ENCODE data around the gene IL5RA. TPM values are rescaled to one million over a fixed set of nuclear protein-coding genes. Genes with fewer than 3 reads are reported as not detected.

The IL5RA gene
- total RNA-seq, 1 experiment from 2014 or later = not detected

- BruUV-seq (replicated peaks) = no TSS peak
- no peak overlapping the region for H3K27ac ChIP-seq (ENCODE audit: low read depth, low read length, poor library complexity, severe bottlenecking)
- DNase-seq (ENCODE audit: low spot score) = no peak
- POLR2A ChIA-PET (ENCODE audit: low non-redundant PET) = no interaction called here
- H3K9me3 ChIP-seq (ENCODE audit: low read depth, low read length, poor library complexity, severe bottlenecking) = no peaks in the 10 kb centered on the region
- CTCF ChIA-PET = interaction anchor here (0.7 kb wide), 1 partner anchor 962 kb away, joined by 6 read pairs; no protein-coding TSS in a partner anchor
- no peaks in the 10 kb centered on the region for H3K36me3 ChIP-seq (ENCODE audit: insufficient read depth, low read length, poor library complexity, severe bottlenecking)
- no peaks in the 10 kb centered on the region for H3K27me3 ChIP-seq (replicated peaks; ENCODE audit: insufficient read depth, low read depth, low read length, poor library complexity)
- TF ChIP-seq CTCF (conservative IDR thresholded peaks at IDR 0.05; ENCODE audit: low read depth, low read length) (no peak), EZH2 (IDR thresholded peaks at IDR 0.05; ENCODE audit: borderline replicate concordance, low read depth, low read length, poor library complexity, severe bottlenecking) (no peak)
- H3K4me3 ChIP-seq (ENCODE audit: low read depth, low read length, poor library complexity, severe bottlenecking) = no peak overlapping the region
- no peaks in the 10 kb centered on the region for H3K4me1 ChIP-seq (ENCODE audit: insufficient read depth, low read length, poor library complexity, severe bottlenecking)
- intact Hi-C loops (cut with micrococcal nuclease; ENCODE audit: unreplicated experiment) = no loop called here
Observed at GRCh38 chr3:3117651-3118050, 7.5 kb upstream of the IL5RA start.

- no peaks in the 10 kb centered on the region for H3K27me3 ChIP-seq (replicated peaks; ENCODE audit: insufficient read depth, low read depth, low read length, poor library complexity)
- H3K36me3 ChIP-seq (ENCODE audit: insufficient read depth, low read length, poor library complexity, severe bottlenecking) = no peaks in the 10 kb centered on the region
- H3K9me3 ChIP-seq (ENCODE audit: low read depth, low read length, poor library complexity, severe bottlenecking) = no peaks in the 10 kb centered on the region
- no peak overlapping the region for H3K27ac ChIP-seq (ENCODE audit: low read depth, low read length, poor library complexity, severe bottlenecking)
- CTCF ChIA-PET = no interaction called here
- DNase-seq (ENCODE audit: low spot score) = no peak
- H3K4me3 ChIP-seq (ENCODE audit: low read depth, low read length, poor library complexity, severe bottlenecking) = no peak overlapping the region
- POLR2A ChIA-PET (ENCODE audit: low non-redundant PET) = no interaction called here
- intact Hi-C loops (cut with micrococcal nuclease; ENCODE audit: unreplicated experiment) = no loop called here
- H3K4me1 ChIP-seq (ENCODE audit: insufficient read depth, low read length, poor library complexity, severe bottlenecking) = no peaks in the 10 kb centered on the region
- no TSS peak for BruUV-seq (replicated peaks)
- no peak for TF ChIP-seq CTCF (conservative IDR thresholded peaks at IDR 0.05; ENCODE audit: low read depth, low read length)
- TF ChIP-seq EZH2 (IDR thresholded peaks at IDR 0.05; ENCODE audit: borderline replicate concordance, low read depth, low read length, poor library complexity, severe bottlenecking) = no peak
Observed at GRCh38 chr3:3113042-3113709, 3.0 kb upstream of the IL5RA start.

- Histone ChIP-seq H3K4me3 (ENCODE audit: low read depth, low read length, poor library complexity, severe bottlenecking) (no peak overlapping the region), H3K27me3 (replicated peaks; ENCODE audit: insufficient read depth, low read depth, low read length, poor library complexity) (no peaks in the 10 kb centered on the region), H3K27ac (ENCODE audit: low read depth, low read length, poor library complexity, severe bottlenecking) (no peak overlapping the region), H3K4me1 (ENCODE audit: insufficient read depth, low read length, poor library complexity, severe bottlenecking) (peaks cover 6% of the 10 kb centered on the region), H3K9me3 (ENCODE audit: low read depth, low read length, poor library complexity, severe bottlenecking) (no peaks in the 10 kb centered on the region), H3K36me3 (ENCODE audit: insufficient read depth, low read length, poor library complexity, severe bottlenecking) (no peaks in the 10 kb centered on the region)
- CTCF ChIA-PET = no interaction called here
- DNase-seq (ENCODE audit: low spot score) = no peak
- TF ChIP-seq EZH2 (IDR thresholded peaks at IDR 0.05; ENCODE audit: borderline replicate concordance, low read depth, low read length, poor library complexity, severe bottlenecking) (no peak), CTCF (conservative IDR thresholded peaks at IDR 0.05; ENCODE audit: low read depth, low read length) (no peak)
- intact Hi-C loops (cut with micrococcal nuclease; ENCODE audit: unreplicated experiment) = no loop called here
- POLR2A ChIA-PET (ENCODE audit: low non-redundant PET) = no interaction called here
- BruUV-seq (replicated peaks) = no TSS peak
Observed at GRCh38 chr3:3110749-3111361, 681 bp upstream of the IL5RA start.
